ENCODE measurements around the gene CSNK1G1. TPM values are rescaled to one million over a fixed set of nuclear protein-coding genes. Genes with fewer than 3 reads are reported as not detected.

Gene CSNK1G1
- polyA plus RNA-seq, 1 donor, result 26.3 TPM

- DNase-seq, result no peak
Observed at GRCh38 chr15:64197425-64197824, 158.5 kb downstream of the CSNK1G1 start.

DNA sequence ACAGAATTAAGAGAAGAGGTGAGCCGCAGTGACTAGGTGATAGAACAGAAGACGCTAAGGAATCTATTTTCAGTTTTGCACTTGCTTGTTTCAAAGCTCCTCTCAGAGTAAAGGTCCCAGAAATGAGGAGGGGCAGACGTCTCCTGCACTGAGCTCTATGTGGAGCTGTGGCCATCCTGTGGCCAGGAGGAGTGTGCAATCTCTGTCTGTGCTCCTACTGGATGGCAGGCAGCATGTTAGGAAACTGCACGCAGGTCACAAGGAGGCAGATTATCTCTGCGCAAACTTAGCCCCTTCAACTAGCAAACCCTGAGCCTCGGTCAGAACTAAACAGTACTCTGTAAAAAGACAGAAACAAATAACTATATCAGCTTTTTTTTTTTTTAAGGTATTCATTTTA, 162.0 kb downstream of the CSNK1G1 start:
- no peak for DNase-seq

- no peak for DNase-seq
Observed at GRCh38 chr15:64191971-64192830, 163.8 kb downstream of the CSNK1G1 start.

DNA sequence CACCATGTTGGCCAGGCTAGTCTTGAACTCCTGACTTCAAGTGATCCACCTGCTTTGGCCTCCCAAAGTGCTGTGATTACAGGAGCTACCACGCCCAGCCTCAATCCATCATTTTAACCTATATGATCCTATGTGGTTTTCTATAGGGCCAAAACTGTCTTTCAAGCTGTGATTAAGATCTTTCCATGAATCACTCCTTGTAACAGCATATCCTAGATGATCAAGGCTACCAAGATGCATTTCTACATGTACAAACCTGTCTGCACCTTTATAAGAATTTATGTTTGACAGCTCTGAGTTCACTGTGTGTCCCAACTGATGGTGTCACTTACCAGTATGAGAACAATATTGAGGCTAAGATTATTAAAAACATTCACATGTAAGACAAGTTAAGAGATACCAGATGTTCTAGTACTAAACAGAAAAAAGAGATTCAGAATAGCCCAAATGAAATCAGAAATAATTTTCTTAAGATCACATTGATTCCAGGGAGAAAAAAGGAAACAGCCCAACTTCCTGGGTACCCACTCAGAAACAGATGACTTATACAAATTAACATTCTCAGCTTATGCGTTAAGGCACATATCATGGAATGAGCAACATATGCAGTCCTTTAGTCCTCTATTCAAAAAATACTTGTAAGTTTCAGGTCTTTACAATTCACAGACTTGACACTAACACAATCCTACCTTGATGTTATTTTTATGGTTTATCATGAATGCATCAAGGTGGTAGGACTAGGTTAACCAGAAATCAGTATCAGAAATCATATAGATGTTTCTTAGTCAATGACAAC, 168.4 kb downstream of the CSNK1G1 start:
- no peak for DNase-seq

DNA sequence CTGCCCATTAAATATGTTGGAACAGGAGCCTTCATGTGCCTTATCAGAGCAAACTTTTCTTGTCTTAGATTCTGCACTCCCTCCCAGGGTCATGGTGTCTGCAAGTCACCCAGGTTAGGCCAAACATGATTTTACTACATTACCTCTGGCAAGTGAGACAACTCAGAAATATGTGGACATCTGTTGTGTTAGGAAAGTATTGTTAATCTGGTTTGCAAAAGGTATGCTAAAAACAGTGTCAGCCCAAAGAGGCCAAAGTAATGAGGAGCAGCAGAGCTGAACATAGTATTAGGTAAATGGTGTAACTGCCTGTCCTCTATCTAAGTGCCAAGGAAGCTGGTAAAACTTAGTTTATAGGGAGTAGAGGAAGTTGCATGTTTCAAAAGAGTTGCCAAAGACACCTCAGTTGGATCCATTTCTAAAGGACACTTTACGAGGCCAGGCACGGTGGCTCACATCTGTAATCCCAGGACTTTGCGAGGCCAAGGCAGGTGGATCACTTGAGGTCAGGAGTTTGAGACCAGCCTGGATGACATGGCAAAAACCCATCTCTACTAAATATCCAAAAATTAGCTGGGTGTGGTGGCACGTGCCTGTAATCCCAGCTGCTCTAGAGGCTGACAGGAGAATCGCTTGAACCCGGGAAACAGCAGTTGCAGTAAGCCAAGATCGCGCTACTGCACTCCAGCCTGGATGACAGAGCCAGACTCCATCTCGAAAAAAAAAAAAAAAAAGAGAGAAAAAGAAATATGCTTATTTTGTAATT, 170.6 kb downstream of the CSNK1G1 start:
- no peak for DNase-seq

DNA sequence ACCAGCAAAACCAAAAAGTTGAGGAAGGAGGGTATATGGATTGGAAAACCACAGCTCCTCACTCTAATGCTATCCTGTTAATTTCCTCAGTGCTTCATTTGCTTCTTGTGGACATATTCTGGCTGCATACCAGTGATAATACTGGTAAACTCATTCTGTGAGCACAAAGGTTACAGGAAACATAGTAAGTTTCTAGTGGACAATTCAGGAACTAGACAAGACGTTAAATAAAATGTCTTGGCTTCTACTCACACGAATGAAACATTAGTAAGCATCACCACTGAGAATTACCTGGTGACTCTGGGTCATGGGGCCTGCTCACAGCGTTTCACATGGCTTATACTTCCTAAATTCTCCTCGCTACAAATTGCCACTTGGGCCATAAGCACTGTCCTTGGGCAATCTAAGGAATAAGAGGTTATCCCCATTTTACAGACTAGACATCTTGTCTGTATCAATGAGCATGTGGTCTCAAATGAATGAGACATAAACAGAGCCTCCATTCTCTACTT, 173.1 kb downstream of the CSNK1G1 start:
- no peak for DNase-seq

DNA sequence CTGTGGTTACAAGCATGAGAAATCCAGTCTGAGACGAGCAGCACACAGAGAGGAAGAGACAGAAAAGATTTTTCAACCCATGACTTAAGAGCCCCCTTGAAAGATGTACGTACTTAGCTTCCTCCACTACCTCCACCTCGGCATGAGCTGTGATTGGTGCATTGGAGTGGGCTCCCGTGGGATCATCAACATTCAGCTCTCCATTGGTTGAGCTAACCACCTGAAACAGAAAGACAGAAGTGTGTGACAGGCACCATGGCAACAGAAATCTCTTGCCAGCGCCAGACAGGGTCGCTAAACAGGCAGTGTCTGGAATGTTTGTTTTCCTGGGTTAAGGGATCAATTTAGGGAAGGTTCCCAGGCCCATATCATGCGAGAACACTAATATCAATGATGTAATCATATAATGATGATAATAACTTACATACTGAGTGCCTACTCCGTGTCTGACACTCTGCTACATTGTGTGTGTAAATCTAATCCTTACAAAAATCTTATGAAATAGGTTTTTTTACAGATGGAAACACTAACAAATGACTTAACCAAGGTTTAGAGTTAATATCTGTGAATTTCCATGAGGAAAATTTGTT, 175.6 kb downstream of the CSNK1G1 start:
- DNase-seq, result no peak

- DNase-seq, result no peak
Observed at GRCh38 chr15:64166102-64166890, 189.7 kb downstream of the CSNK1G1 start.

GRCh38 chr15:64164436-64164835, 191.5 kb downstream of the CSNK1G1 start:
- DNase-seq, result no peak

DNA sequence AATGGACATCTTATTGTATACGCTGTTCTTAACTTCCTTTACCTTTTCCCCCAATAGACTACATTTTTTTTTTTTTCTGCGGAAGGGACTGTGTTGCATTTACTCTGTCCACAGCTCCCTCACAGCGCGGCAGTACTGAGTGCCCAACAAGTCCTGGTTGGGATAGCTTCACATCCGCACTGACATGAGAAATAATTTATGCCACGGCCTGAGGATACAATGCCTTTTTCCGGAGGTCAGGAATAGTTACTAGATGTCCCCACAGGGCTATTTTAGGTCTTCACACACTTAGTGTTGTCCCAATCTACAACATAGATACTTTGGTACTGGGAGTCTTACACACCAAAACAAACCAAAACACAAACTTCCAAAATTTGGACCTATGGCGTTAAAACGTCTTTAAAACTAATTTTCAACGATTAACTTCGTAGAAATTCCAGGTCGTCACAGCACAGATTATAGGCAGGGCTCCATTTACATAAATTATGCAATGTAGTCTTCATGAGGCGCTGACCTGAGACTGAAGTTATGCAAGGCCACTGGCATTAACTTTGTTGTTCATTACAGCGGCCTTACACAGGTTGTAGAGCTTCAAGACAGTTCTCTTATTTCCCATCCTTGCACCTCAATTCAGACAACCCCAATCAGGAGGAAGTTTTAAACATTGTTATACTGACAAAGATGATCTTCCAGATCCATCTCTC, 192.2 kb downstream of the CSNK1G1 start:
- DNase-seq, result no peak

DNA sequence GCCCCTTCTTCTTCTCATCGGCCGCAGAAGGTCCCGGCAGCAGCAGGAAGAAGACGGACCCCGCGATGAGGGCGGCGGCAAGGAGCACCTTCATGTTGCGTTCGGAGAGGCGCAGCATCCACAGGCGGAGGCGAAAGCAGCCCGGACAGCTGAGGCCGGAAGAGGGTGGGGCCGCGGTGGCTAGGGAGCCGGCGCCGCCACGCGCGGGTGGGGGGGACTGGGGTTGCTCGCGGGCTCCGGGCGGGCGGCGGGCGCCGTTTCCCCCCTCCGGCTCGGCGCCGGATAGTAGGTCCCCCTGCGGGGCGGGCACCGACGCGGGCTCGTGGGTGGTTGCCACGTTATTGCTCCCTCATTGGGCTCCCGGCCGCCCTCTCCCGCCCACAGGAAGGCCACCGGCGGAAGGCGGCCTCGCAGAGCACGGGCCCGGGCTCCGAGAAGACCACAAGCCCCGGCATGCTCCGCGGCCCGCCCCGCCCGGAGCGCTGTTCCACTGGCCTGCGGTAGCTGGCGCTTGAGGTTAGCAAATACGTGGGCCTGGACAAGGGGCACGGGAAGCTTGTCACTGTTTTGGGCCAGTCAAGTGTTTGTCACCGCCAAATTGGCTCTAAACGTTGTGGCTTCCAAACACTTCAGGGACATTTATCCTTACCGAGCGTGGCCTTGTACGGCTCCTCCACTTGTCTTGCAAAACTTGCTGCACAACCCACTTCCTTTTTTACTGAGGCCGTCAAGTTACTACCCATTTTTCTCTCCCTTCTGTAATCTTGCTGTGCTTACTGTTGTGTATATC, 192.9 kb downstream of the CSNK1G1 start, which contains the start of gene PPIB:
TSS of gene PPIB (minus strand) at position 154 of the 790 bp plus-strand sequence. CDS start at position 118, 36 bp downstream.
- peak; percentile 95 for DNase-seq

DNA sequence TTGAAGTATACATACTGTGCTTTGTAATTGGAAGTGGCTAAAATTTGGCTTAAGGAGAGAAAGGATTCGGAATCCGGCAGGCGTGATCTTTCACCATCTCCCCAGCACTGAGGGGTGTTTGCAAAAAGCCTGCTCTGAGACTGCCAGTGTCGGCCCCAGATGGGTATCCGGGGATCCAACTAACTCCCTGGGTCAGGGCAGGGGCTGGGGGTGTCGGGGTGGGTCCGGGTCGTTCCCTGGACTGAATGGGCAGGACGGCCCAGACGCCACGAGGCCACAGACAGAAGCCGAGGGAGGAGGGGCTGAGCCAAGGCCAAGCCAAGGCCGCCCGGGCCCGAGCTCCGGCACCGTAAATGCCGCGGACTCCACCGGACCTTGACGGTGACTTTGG, 193.5 kb downstream of the CSNK1G1 start:
- DNase-seq, result no peak

DNA sequence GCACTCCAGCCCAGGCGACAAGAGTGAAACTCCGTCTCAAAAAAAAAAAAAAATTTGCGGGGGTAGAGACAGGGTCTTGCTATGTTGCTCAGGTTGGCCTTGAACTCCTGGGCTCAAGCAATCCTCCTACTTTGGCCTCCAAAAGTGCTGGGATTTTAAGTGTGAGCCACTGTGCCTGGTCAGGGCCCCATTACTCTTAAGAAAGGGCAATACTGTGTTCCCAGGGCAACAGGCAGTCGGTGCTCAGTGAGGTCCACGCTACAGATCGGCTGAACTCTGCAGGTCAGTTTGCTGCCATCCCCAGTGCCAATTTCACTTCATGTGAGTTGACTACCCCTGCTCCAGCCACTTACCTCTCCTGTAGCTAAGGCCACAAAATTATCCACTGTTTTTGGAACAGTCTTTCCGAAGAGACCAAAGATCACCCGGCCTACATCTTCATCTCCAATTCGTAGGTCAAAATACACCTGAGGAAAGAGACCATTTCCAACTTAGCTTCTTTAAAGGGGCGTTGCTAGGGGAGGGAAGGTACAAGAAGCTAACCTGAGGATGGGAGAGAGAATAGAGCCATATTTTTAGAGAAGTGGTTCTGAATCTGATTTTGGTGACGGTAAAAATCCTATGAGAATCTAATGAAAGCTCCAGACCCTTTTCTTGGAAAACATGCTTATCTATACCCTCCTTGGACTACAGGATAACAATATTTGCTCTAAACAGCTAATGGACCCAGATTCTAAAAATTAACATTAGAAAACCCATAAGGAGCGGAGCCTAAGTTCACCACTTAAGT, 194.1 kb downstream of the CSNK1G1 start:
- no peak for DNase-seq

GRCh38 chr15:64158363-64159134, 197.4 kb downstream of the CSNK1G1 start:
- no peak for DNase-seq

DNA sequence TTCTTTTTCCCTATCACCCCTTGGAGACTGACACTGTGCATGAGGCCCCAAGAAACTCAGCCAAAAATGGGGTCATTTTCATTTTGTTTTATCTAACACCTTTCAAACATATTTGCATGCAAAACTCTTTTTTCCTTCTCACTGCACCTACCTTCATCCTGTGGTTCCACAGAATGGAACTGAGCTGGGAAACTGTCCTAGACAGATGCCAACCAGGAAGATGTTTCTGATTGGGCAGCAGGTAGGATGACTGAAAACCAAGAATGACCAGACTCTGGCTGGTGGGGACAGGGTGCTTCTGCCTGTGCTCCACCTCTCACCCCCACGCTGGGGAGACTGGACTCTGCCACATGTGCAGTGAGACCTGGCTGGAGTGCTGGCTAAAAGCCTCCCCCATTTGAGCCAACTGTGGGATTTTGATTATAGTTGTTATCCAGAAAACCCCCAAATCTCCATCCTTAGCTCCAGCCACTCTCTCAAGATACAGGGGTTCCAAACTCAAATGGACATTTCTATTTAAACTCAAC, 198.3 kb downstream of the CSNK1G1 start:
- DNase-seq, result no peak

- no peak for DNase-seq
Observed at GRCh38 chr15:64156652-64157331, 199.2 kb downstream of the CSNK1G1 start.
